GM18511 (cell line): ENCODE measurements around the gene GPC6.

ENCODE experiments used
- ATAC-seq: cut with Tn5 transposase; IDR thresholded peaks from one replicate; pipeline ENCODE4 v1.9.1; 2021; ENCODE audit warnings: mild to moderate bottlenecking, moderate library complexity; ENCODE audit not compliant: unreplicated experiment

GPC6 gene

GRCh38 chr13:93951951-93952350 lies 725.3 kb downstream of the GPC6 start:
- ATAC-seq = no peak

GRCh38 chr13:93953841-93954240 lies 727.2 kb downstream of the GPC6 start:
- no peak for ATAC-seq

GRCh38 chr13:93955904-93956303 lies 729.3 kb downstream of the GPC6 start:
- ATAC-seq = no peak

GRCh38 chr13:93956426-93956825 lies 729.8 kb downstream of the GPC6 start:
- no peak for ATAC-seq

- ATAC-seq = no peak
These were observed 730.8 kb downstream of the GPC6 start for GRCh38 chr13:93957371-93957770.

- ATAC-seq = no peak
These were observed 733.4 kb downstream of the GPC6 start for GRCh38 chr13:93959796-93960533.

GRCh38 chr13:93963266-93964145 lies 736.9 kb downstream of the GPC6 start:
- ATAC-seq = no peak

GRCh38 chr13:93964146-93964512 lies 737.5 kb downstream of the GPC6 start:
- ATAC-seq = no peak

- ATAC-seq = no peak
These were observed 739.0 kb downstream of the GPC6 start for GRCh38 chr13:93965587-93965986.

GRCh38 chr13:93966267-93966936 lies 739.8 kb downstream of the GPC6 start:
- ATAC-seq = no peak

GRCh38 chr13:93967286-93967685 lies 740.7 kb downstream of the GPC6 start:
- no peak for ATAC-seq

GRCh38 chr13:93975242-93975641 lies 748.6 kb downstream of the GPC6 start:
- no peak for ATAC-seq

- ATAC-seq = no peak
These were observed 749.9 kb downstream of the GPC6 start for GRCh38 chr13:93976528-93976927.

GRCh38 chr13:93977986-93978385 lies 751.4 kb downstream of the GPC6 start:
- ATAC-seq = no peak

- no peak for ATAC-seq
These were observed 754.9 kb downstream of the GPC6 start for GRCh38 chr13:93981426-93981977.

GRCh38 chr13:93982179-93982918 lies 755.7 kb downstream of the GPC6 start:
- ATAC-seq = no peak

- ATAC-seq = no peak
These were observed 757.4 kb downstream of the GPC6 start for GRCh38 chr13:93984052-93984451.

- ATAC-seq = no peak
These were observed 758.3 kb downstream of the GPC6 start for GRCh38 chr13:93984876-93985275.

- no peak for ATAC-seq
These were observed 760.9 kb downstream of the GPC6 start for GRCh38 chr13:93987458-93987857.

- no peak for ATAC-seq
These were observed 765.0 kb downstream of the GPC6 start for GRCh38 chr13:93991569-93991968.

- ATAC-seq = no peak
These were observed 769.9 kb downstream of the GPC6 start for GRCh38 chr13:93996481-93996880.
